Neural cell (in vitro differentiated cells): ENCODE results near the gene ANKRD39. TPM values are rescaled to one million over a fixed set of nuclear protein-coding genes. Genes with fewer than 3 reads are reported as not detected.
"Not testable (repeated sequence)": the region's sequence is repeated elsewhere in the genome, so short reads cannot be mapped to it uniquely, and the experiment has no call there.

ENCODE experiments used
- H2AFZ ChIP-seq: fragments of 200-600, 300-800 bp; sonication (generic), shearing (Covaris generic); 2 replicates; pipeline ENCODE4 v1.6.0; 2014; ENCODE audit warnings: low read depth, mild to moderate bottlenecking, antibody characterized with exemption, low read length, moderate library complexity
- H3F3A ChIP-seq: fragments of 200-600 bp; shearing (Covaris generic); 2 replicates; pipeline ENCODE4 v1.6.1; 2016; ENCODE audit warnings: mild to moderate bottlenecking, moderate library complexity, mixed read lengths, antibody characterized with exemption, low read length; ENCODE audit not compliant: insufficient read depth, poor library complexity, severe bottlenecking
- H3K27ac ChIP-seq: fragments of 200-600, 300-800 bp; sonication (generic), shearing (Covaris generic); 2 replicates; pipeline ENCODE4 v1.5.1; 2014; ENCODE audit warnings: mild to moderate bottlenecking, low read length, moderate library complexity
- H3K27me3 ChIP-seq: fragments of 300-800, 200-600 bp; sonication (generic), shearing (Covaris generic); 2 replicates; pipeline ENCODE4 v1.6.0; 2014; ENCODE audit warnings: mild to moderate bottlenecking, low read depth, low read length, moderate library complexity; ENCODE audit not compliant: insufficient read depth
- H3K36me3 ChIP-seq: fragments of 300-800, 200-600 bp; sonication (generic), shearing (Covaris generic); 2 replicates; pipeline ENCODE4 v1.5.1; 2014; ENCODE audit warnings: mild to moderate bottlenecking, antibody characterized with exemption, low read length, moderate library complexity; ENCODE audit not compliant: insufficient read depth
- H3K4me2 ChIP-seq: fragments of 300-800, 200-600 bp; sonication (generic), shearing (Covaris generic); 2 replicates; pipeline ENCODE4 v1.6.0; 2014; ENCODE audit warnings: mild to moderate bottlenecking, low read length
- H3K4me3 ChIP-seq: fragments of 300-800, 200-600 bp; sonication (generic), shearing (Covaris generic); 2 replicates; pipeline ENCODE4 v1.5.1; 2014; ENCODE audit warnings: mild to moderate bottlenecking, low read length, moderate library complexity
- H3K79me2 ChIP-seq: fragments of 200-600 bp; shearing (Covaris generic); replicated peaks from 2 replicates; pipeline ENCODE4 v1.6.0; 2014; ENCODE audit warnings: mild to moderate bottlenecking, low read length, moderate library complexity; ENCODE audit not compliant: insufficient read depth
- H3K9ac ChIP-seq: fragments of 300-800, 200-600 bp; sonication (generic), shearing (Covaris generic); 2 replicates; pipeline ENCODE4 v1.6.1; 2016; ENCODE audit warnings: mild to moderate bottlenecking, low read length, mixed read lengths
- H3K9me2 ChIP-seq: fragments of 200-600 bp; shearing (Covaris generic); 2 replicates; pipeline ENCODE4 v1.6.1; 2016; ENCODE audit warnings: mild to moderate bottlenecking, low read length, mixed read lengths; ENCODE audit not compliant: insufficient read depth
- H3K9me3 ChIP-seq: fragments of 200-600, 300-800 bp; sonication (generic), shearing (Covaris generic); 2 replicates; pipeline ENCODE4 v1.6.1; 2016; ENCODE audit warnings: mild to moderate bottlenecking, mixed run types, low read length, moderate library complexity, mixed read lengths
- H4K20me1 ChIP-seq: fragments of 200-600 bp; shearing (Covaris generic); 2 replicates; pipeline ENCODE4 v1.6.1; 2016; ENCODE audit warnings: mild to moderate bottlenecking, mixed run types; ENCODE audit not compliant: insufficient read depth
- EP300 ChIP-seq: fragments of 450-650 bp; conservative IDR thresholded peaks from 2 replicates; pipeline ENCODE4 v1.6.1; 2014; ENCODE audit warnings: antibody characterized with exemption, mild to moderate bottlenecking, moderate library complexity; ENCODE audit not compliant: poor library complexity, severe bottlenecking
- EZH2 ChIP-seq: fragments of 200-600, 300-800 bp; shearing (Covaris generic), sonication (generic); IDR thresholded peaks from 2 replicates; pipeline ENCODE4 v1.6.1; 2014; ENCODE audit warnings: antibody characterized with exemption, low read length, borderline replicate concordance, mild to moderate bottlenecking; ENCODE audit not compliant: insufficient read depth, poor library complexity, severe bottlenecking
- MXI1 ChIP-seq: fragments of 450-650 bp; conservative IDR thresholded peaks from 2 replicates; pipeline ENCODE4 v1.6.1; 2014; ENCODE audit warnings: antibody characterized with exemption, mild to moderate bottlenecking; ENCODE audit not compliant: poor library complexity, severe bottlenecking
- POLR2AphosphoS5 ChIP-seq: IDR thresholded peaks from 2 replicates; pipeline ENCODE4 v1.6.1; 2012
- RAD21 ChIP-seq: fragments of 450-650 bp; conservative IDR thresholded peaks from 2 replicates; pipeline ENCODE4 v1.6.1; 2014; ENCODE audit warnings: antibody characterized with exemption, mild to moderate bottlenecking, moderate library complexity
- REST ChIP-seq: IDR thresholded peaks from 2 replicates; pipeline ENCODE4 v1.6.1; 2012; ENCODE audit warnings: borderline replicate concordance
- SMC3 ChIP-seq: fragments of 450-650 bp; conservative IDR thresholded peaks from 2 replicates; pipeline ENCODE4 v1.6.1; 2014; ENCODE audit warnings: antibody characterized with exemption, mild to moderate bottlenecking, moderate library complexity; ENCODE audit not compliant: poor library complexity
- TAF1 ChIP-seq: IDR thresholded peaks from 2 replicates; pipeline ENCODE4 v1.6.1; 2012; ENCODE audit warnings: low read depth
- polyA plus RNA-seq: library from polyadenylated mRNA; depleted of rRNA; stranded (reverse); fragments of >200 nt; gene quantifications from 2 replicates; pipeline ENCODE4 v1.2.3, GENCODE V29; 2014
- TF ChIP-seq, protein P1 (sequence below): fragments of 450-650 bp; IDR thresholded peaks from 2 replicates; pipeline ENCODE4 v1.5.1; 2014; ENCODE audit warnings: antibody characterized with exemption, mild to moderate bottlenecking, moderate library complexity; ENCODE audit not compliant: poor library complexity, severe bottlenecking

ANKRD39 gene
- polyA plus RNA-seq, 1 donor from 2014 or later, result 30.7 TPM

DNA sequence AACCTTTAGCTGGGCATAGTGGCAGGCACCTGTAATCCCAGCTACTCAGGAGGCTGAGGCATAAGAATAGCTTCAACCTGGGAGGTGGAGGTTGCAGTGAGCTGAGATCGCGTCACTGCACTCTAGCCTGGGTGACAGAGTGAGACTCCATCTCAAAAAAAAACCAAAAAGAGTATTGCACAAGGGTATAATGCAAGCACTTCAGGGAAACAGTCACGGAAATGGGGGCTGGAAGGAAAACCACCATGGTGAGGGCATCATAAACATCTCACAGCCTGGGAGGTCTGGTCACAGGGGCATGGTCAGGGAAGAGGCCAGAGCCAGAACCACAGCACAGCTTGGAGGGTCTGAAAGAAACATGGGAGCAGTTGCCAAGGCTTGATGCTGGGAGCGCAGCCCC is 5.2 kb upstream of the ANKRD39 start:
- H3K9ac ChIP-seq, H3K4me3 ChIP-seq, H3K4me2 ChIP-seq, H3K36me3 ChIP-seq, H3K9me3 ChIP-seq, H3K27me3 ChIP-seq, H3K9me2 ChIP-seq, H3K27ac ChIP-seq, H3F3A ChIP-seq, H2AFZ ChIP-seq: not testable (repeated sequence)
- Histone ChIP-seq H4K20me1 (peaks cover 16% of the 10 kb centered on the region), H3K79me2 (peaks cover 24% of the 10 kb centered on the region)

GRCh38 chr2:96861074-96861473 is 3.3 kb upstream of the ANKRD39 start:
- Histone ChIP-seq H3K36me3 (no peaks in the 10 kb centered on the region), H3K27ac (no peak overlapping the region), H4K20me1 (peaks cover 7% of the 10 kb centered on the region), H3K27me3 (no peaks in the 10 kb centered on the region), H3K9me2 (no peaks in the 10 kb centered on the region), H3F3A (peaks cover 3% of the 10 kb centered on the region), H2AFZ (no peak overlapping the region), H3K79me2 (peaks cover 20% of the 10 kb centered on the region), H3K4me3 (no peak overlapping the region), H3K4me2 (no peak overlapping the region), H3K9ac (no peak overlapping the region), H3K9me3 (no peaks in the 10 kb centered on the region)
- TF ChIP-seq MXI1 (no peak), POLR2AphosphoS5 (no peak), EZH2 (no peak), SMC3 (no peak), RAD21 (no peak)
- TF ChIP-seq, protein P1, sequence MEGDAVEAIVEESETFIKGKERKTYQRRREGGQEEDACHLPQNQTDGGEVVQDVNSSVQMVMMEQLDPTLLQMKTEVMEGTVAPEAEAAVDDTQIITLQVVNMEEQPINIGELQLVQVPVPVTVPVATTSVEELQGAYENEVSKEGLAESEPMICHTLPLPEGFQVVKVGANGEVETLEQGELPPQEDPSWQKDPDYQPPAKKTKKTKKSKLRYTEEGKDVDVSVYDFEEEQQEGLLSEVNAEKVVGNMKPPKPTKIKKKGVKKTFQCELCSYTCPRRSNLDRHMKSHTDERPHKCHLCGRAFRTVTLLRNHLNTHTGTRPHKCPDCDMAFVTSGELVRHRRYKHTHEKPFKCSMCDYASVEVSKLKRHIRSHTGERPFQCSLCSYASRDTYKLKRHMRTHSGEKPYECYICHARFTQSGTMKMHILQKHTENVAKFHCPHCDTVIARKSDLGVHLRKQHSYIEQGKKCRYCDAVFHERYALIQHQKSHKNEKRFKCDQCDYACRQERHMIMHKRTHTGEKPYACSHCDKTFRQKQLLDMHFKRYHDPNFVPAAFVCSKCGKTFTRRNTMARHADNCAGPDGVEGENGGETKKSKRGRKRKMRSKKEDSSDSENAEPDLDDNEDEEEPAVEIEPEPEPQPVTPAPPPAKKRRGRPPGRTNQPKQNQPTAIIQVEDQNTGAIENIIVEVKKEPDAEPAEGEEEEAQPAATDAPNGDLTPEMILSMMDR, result no peak

DNA sequence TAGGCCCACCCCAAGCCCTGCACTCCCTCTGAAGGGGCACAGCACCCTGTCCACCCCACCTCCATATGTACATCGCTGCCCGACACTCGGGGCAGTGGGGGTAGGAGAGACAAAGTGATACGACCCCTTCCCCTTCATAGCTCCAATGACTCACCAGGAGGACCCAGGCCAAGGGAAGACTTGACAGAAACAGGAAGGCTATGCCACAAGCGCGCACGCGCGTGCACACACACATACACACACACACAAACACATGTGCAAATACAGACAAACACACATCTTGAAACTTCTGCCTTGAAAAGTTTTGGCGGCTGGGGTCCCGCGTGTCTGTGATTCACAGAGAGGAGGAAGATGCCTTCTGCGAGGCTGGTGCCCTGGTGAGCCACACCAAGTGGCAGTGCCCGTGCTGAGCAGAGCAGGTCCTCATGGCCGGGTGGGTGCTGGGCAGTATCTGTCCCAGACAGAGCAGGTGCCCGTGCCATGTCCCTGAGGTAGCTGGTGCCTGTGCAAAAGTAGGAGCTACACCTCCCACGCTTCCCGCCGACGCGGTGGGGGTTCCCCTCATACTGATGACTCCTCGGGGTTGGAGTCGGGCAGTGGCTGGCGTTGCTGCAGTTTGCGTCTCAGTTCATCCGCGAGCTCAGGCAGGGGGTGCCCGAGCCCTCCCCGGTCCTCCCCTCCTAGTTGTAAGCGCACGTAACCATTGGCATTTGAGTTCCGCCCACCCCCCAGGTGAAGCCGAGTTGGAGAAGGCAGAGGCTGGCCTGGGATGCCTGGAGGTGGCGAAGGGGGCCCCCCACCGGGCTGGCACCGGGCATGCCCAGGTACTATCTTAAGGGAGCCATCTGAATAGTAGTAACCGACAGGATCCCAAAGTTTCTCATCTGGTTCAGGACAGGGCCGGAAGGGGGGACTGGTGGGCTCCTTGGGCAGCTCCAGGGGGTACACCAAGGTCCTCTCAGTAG is 2.5 kb upstream of the ANKRD39 start:
- Histone ChIP-seq H3K9me3 (no peaks in the 10 kb centered on the region), H3K79me2 (peaks cover 21% of the 10 kb centered on the region), H3F3A (peaks cover 3% of the 10 kb centered on the region), H3K9me2 (no peaks in the 10 kb centered on the region), H3K9ac (no peak overlapping the region), H3K4me3 (no peak overlapping the region), H2AFZ (no peak overlapping the region), H3K27me3 (no peaks in the 10 kb centered on the region), H4K20me1 (peaks cover 7% of the 10 kb centered on the region), H3K36me3 (no peaks in the 10 kb centered on the region), H3K4me2 (no peak overlapping the region), H3K27ac (no peak overlapping the region)
- TF ChIP-seq MXI1 (no peak), POLR2AphosphoS5 (peak; percentile 15)

DNA sequence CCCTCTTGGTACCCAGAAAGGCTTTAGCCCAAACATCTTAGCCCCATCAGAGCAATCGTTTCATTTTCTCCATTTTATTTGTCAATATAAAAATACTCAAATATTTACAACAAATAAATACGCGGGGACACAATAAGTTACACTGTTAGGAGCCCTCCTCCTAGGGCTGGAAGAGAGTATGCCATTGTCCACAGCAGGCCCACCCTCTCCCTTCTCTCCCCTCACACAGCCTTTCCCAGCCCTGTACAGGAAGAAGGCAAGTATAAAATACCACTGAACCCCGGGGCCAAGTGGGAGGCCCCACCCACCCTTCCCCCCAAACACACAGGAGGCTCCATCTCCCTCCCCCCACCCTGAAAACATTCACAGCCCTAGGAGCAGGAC is 1.9 kb upstream of the ANKRD39 start:
- Histone ChIP-seq H3K4me2 (no peak overlapping the region), H3K79me2 (peaks cover 26% of the 10 kb centered on the region), H3K4me3 (no peak overlapping the region), H3F3A (peaks cover 3% of the 10 kb centered on the region), H3K27ac (no peak overlapping the region), H3K9me3 (no peaks in the 10 kb centered on the region), H4K20me1 (peaks cover 2% of the 10 kb centered on the region), H2AFZ (no peak overlapping the region), H3K9ac (no peak overlapping the region), H3K27me3 (no peaks in the 10 kb centered on the region), H3K9me2 (no peaks in the 10 kb centered on the region), H3K36me3 (no peaks in the 10 kb centered on the region)
- TF ChIP-seq EP300, result no peak
- no peak for TF ChIP-seq TAF1
- no peak for TF ChIP-seq RAD21
- no peak for TF ChIP-seq MXI1
- TF ChIP-seq POLR2AphosphoS5, result no peak
- TF ChIP-seq, protein P1, result no peak
- no peak for TF ChIP-seq REST
